ENCODE data around the gene SZT2.
"Not testable (repeated sequence)": the region's sequence is repeated elsewhere in the genome, so short reads cannot be mapped to it uniquely, and the experiment has no call there.

The SZT2 gene

DNA sequence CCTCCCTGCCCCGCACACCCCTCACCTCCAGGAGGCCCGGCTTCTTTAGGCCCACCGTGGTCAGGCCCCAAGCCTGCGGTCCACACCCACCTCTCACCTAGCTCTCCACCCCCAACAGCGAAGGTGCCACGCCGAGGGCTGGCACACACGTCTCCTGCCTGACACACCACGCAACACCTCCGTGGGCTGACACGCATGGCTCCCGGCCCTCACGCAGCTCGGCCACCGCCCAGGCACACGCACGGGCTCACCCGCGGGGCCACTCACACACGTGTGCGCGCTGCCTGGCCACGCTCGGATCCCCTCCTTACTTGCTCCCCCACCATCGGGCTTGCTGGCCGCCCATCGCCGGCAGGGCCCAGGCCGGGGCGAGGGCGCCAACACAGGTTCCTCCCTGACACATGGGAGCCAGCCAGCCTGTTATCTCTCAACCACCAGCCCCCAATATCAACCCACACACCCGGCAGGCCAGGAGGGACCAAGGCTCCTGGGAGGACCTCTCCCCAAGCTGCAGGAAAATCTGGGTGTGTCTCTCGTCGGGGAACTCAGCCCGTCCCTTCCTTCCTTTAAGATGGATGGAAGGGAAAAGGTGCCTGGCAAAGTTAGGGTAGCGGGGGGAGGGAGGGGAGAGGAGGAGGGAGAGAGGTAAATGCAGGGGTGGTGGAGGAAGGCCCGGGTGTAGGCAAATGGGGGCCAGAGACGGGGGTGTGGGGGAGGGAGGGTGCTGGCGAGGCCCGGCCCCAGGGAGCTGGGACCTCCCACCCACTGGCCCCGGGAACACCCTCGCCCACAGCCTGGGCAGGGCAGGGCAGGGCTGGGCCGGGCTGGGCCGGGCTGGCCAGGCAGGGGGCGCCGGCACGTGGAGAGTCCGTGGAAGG lies 22.4 kb upstream of the SZT2 start:
- H3K4me3 ChIP-seq (ENCODE audit: low read depth, low read length): peak overlapping the region; percentile 91
- no peak for TF ChIP-seq CTCF (IDR thresholded peaks at IDR 0.05; ENCODE audit: borderline replicate concordance, insufficient read depth, low read depth, low read length)

DNA sequence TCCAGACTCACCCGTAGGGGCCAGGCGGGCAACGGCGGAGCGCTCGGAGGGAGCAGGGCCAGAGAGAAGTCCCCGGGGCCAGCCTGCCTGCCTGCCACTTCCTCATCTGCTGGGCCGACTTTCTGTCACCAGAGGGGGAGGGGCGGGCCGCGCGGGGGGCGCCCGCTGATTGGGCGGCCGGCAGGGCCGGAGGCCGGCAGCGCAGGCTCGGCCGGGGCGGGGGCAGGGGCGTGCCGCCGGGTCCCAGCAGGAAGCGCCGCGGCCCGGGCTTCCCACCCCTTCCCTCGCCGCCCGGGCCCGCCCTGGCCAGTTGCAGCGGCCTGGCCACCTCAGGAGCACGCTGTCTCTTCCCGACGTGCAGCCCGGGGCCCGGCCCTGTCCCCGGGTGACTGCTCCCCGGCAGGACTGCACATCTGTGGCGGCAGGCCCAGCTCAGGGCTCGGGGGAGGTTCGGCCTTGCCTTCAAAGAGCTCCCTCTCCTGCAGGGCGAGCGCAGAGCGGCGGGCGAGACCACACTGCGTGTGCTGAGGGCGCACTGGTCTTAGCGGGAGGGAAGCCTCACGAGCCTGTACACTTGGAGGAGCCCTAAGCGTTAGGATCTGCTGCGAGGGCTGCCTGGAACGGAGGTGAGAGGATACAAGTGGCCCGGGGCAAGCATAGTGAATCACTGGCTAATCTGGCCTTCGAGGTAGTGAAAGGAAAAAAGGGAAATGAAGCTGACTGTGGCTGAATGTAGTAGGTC lies 21.6 kb upstream of the SZT2 start, which contains the start of gene ELOVL1:
ELOVL1 (minus strand) TSS at position 108 of the 742 bp plus-strand sequence. CDS start 2,402 bp downstream, outside the sequence.
- peak within 1 kb of the TSS; percentile 91 for H3K4me3 ChIP-seq (ENCODE audit: low read depth, low read length)
- peak; percentile 30; the same call in 1 of the 2 replicates for TF ChIP-seq CTCF (IDR thresholded peaks at IDR 0.05; ENCODE audit: borderline replicate concordance, insufficient read depth, low read depth, low read length)

DNA sequence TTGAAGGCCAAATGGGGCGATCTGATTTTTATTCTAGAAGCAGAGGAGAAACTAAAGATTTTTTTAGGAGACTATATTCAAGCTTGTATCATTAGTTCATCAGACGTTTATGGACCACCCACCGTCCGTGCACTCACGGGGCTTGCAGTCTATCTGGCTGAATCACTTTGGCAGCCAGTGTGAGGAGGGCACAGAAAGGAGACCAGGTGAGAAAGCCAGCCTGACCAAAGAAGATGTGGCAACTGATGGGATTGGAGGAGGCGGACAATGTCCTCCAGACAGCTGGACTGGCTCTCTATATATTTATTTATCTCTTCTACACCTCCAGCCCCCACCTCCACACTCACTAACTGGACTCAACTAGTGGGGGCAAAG lies 21.1 kb upstream of the SZT2 start:
- H3K4me3 ChIP-seq (ENCODE audit: low read depth, low read length): peak overlapping the region; percentile 91
- no peak for TF ChIP-seq CTCF (IDR thresholded peaks at IDR 0.05; ENCODE audit: borderline replicate concordance, insufficient read depth, low read depth, low read length)

DNA sequence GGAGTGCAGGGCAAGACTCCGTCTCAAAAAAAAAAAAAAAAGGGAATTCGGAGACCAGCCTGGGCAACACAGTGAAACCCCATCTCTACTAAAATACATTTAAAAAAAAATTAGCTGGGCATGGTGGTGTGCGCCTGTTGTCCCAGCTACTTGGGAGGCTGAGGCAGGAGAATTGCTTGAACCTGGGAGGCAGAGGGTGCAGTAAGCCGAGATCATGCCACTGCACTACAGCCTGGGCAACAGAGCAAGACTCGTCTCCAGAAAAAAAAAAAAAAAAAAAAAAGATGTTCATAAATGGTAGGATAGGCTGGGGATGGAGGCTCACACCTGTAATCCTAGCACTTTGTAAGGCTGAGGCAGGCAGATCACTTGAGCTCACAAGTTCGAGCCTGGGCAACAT lies 19.9 kb upstream of the SZT2 start:
- not testable (repeated sequence) for H3K4me3 ChIP-seq (ENCODE audit: low read depth, low read length)

DNA sequence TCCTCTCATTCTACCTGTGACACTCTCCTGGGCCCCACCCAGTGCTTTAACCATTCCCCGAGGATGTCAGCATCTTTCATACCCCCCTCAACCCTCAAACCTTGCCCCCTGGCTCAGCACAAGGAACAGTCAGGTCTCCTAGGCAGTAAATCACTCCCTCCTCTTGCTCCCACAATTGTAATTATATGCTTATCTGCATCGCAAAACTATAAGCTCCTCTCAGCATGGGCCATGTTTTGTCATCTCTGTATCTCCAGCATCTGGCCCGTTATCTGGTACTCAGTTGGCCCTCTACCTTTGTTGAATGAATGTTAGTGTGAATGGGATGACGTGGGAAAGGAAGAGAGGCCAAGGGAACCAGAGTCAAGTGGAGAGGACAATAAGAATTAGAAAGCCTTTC lies 19.1 kb upstream of the SZT2 start:
- TF ChIP-seq CTCF (IDR thresholded peaks at IDR 0.05; ENCODE audit: borderline replicate concordance, insufficient read depth, low read depth, low read length): no peak

GRCh38 chr1:43372172-43372571 lies 17.5 kb upstream of the SZT2 start:
- no peak overlapping the region for H3K4me3 ChIP-seq (ENCODE audit: low read depth, low read length)

More for the DNA sequence above, 19.1 kb upstream of the SZT2 start:
- H3K4me3 ChIP-seq (ENCODE audit: low read depth, low read length): no peak overlapping the region

More at GRCh38 chr1:43372172-43372571, 17.5 kb upstream of the SZT2 start:
- no peak for TF ChIP-seq CTCF (IDR thresholded peaks at IDR 0.05; ENCODE audit: borderline replicate concordance, insufficient read depth, low read depth, low read length)

All from GM12875 (cell line).